ENCODE results near the gene U2AF1L4. TPM values are rescaled to one million over a fixed set of nuclear protein-coding genes. Genes with fewer than 3 reads are reported as not detected.

U2AF1L4 gene
- total and polyA plus RNA-seq, 2 donors (not counting 3 experiments of a cell fraction or from before 2014, with no cell fraction given), result 5.6 to 13.5 TPM

DNA sequence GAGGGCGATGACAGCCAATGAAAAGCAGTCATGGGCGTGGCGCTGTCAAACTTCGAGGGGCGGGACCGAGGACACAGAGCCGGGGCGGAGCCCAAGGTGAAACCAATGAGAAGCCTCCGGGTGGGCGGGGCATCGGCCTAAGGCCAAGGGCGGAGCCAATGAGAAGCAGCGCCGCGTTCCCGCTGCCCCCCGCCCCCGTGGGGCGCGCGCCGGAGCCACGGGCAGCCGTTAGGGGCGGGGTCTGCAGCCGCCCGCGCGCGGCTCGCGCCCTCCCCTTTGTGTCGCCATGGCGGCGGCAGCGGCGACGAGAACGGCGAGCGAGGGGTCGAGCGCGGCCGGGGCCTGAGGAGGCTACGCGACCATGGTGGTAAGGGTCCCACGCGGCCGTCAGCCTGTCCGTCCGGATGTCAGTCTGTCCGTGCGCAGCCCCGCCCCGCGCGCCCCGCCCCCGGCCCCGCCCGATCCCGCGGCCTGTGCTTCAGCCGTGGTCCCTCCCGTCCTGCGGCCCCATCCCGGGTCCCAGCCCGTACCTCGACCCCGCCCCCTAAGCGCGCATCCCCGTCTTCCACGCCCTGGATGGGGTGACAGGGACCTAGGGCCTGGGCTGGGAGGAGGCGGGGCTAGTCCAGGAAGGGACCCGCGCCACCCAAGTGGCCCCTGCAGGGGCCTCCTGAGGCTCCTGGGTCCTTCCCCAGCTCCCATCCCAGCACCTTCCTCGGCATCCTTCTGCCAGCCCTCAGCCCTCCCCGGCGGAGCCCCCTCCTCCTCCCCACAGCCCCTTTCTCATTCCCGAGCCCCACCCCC is 30.3 kb upstream of the U2AF1L4 start, which contains the start of gene ARHGAP33:
TSS of gene ARHGAP33 (plus strand) at position 267 of the 804 bp plus-strand sequence. CDS start at position 362, 95 bp downstream.
- TF ChIP-seq FOS (IDR thresholded peaks at IDR 0.05; ENCODE audit: borderline replicate concordance, insufficient read depth, low read length) (no peak), POLR2AphosphoS5 (IDR thresholded peaks at IDR 0.05; ENCODE audit: insufficient read depth, low read depth, low read length) (peak; percentile 64), JUN (IDR thresholded peaks at IDR 0.05; ENCODE audit: borderline replicate concordance, insufficient read depth, insufficient read length, low read depth) (no peak)
- TF ChIP-seq, protein P1, sequence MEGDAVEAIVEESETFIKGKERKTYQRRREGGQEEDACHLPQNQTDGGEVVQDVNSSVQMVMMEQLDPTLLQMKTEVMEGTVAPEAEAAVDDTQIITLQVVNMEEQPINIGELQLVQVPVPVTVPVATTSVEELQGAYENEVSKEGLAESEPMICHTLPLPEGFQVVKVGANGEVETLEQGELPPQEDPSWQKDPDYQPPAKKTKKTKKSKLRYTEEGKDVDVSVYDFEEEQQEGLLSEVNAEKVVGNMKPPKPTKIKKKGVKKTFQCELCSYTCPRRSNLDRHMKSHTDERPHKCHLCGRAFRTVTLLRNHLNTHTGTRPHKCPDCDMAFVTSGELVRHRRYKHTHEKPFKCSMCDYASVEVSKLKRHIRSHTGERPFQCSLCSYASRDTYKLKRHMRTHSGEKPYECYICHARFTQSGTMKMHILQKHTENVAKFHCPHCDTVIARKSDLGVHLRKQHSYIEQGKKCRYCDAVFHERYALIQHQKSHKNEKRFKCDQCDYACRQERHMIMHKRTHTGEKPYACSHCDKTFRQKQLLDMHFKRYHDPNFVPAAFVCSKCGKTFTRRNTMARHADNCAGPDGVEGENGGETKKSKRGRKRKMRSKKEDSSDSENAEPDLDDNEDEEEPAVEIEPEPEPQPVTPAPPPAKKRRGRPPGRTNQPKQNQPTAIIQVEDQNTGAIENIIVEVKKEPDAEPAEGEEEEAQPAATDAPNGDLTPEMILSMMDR (IDR thresholded peaks at IDR 0.05; ENCODE audit: extremely low read depth in 1 of 2, insufficient read depth in 1 of 2, low read depth in 1 of 2, low read length in 2 of 2), result no peak
- TF ChIP-seq, protein P2, sequence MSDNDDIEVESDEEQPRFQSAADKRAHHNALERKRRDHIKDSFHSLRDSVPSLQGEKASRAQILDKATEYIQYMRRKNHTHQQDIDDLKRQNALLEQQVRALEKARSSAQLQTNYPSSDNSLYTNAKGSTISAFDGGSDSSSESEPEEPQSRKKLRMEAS (IDR thresholded peaks at IDR 0.05; ENCODE audit: insufficient read depth, insufficient read length), result no peak
- H3K79me2 ChIP-seq (ENCODE audit: control insufficient read depth, insufficient read depth, low read length), result no peaks in the 10 kb centered on the region
- H3K36me3 ChIP-seq (ENCODE audit: control insufficient read depth in 2 of 2, extremely low read depth in 1 of 2, insufficient read depth in 2 of 2, low read length in 2 of 2), result peaks cover 0 to 2% of the 10 kb centered on the region in 2 experiments
- peaks cover 4% of the 10 kb centered on the region for H3K4me1 ChIP-seq (ENCODE audit: control insufficient read depth, extremely low read depth, insufficient read depth, low read length)
- peak within 1 kb of the TSS; percentile 12 for H3K9ac ChIP-seq (replicated peaks; ENCODE audit: extremely low read depth, insufficient read depth, low read length)
- ChIA-PET CTCF (interaction anchor here (0.6 kb wide), 1 partner anchor 18 kb away, joined by 3 read pairs; no protein-coding TSS in a partner anchor), POLR2A (no interaction called here)
- peak; percentile 97 for DNase-seq (ENCODE audit: low read depth, low spot score)
- H3K4me2 ChIP-seq (ENCODE audit: insufficient read depth, low read length), result peak within 1 kb of the TSS; percentile 72
- no peaks in the 10 kb centered on the region for H4K20me1 ChIP-seq (replicated peaks; ENCODE audit: control insufficient read depth, extremely low read depth, insufficient read depth, low read length)
- H2AFZ ChIP-seq (ENCODE audit: low read depth, low read length), result peak within 1 kb of the TSS; percentile 80
- no peaks in the 10 kb centered on the region for H3K27me3 ChIP-seq (ENCODE audit: control insufficient read depth in 2 of 2, insufficient read depth in 2 of 2, low read length in 2 of 2)
- intact Hi-C loops (cut with micrococcal nuclease) (loop anchor here (1.0 kb wide), 2 partner anchors 17 to 156 kb away; partner anchors contain the start of gene PROSER3), dilution Hi-C loops (cut with MboI; ENCODE audit: extremely low pct_ligation_motif_present, low sequenced_read_pairs) (no loop called here)
- H3K4me3 ChIP-seq (replicated peaks in 1 of 3; ENCODE audit: insufficient read depth in 1 of 3, low read depth in 1 of 3, low read length in 3 of 3), result peak within 1 kb of the TSS; percentile 46 to 63 (median 57)
- H3K9me3 ChIP-seq (replicated peaks; ENCODE audit: control insufficient read depth, insufficient read depth, low read length), result no peaks in the 10 kb centered on the region
- H3K9me1 ChIP-seq (replicated peaks; ENCODE audit: control insufficient read depth, extremely low read depth, insufficient read depth, low read length), result no peaks in the 10 kb centered on the region
- H3K27ac ChIP-seq (ENCODE audit: insufficient read depth, low read depth, low read length), result no peak within 1 kb of the TSS
- FAIRE-seq, result peak; percentile 98
- BruUV-seq (replicated peaks), result no TSS peak
